Lung microvascular endothelial cell (primary cell): ENCODE results near the gene POMT1. TPM values are rescaled to one million over a fixed set of nuclear protein-coding genes. Genes with fewer than 3 reads are reported as not detected.
A peak's percentile ranks its signal among the peaks of the same experiment; 100 is the strongest.

Source experiments
- DNase-seq, 2 donors: peaks; one replicate each; pipeline versions ENCODE4 v3.0.0 to v3.0.0-alpha.2; 2010; ENCODE audit warnings: low read depth in 2 of 2
- total RNA-seq: library from RNA; depleted of rRNA; stranded (reverse); fragments of >200 nt; gene quantifications from 2 replicates; pipeline ENCODE4 v1.2.1, GENCODE V29; 2014

POMT1 gene
- total RNA-seq, 1 donor from 2014 or later = 27.2 TPM

DNA sequence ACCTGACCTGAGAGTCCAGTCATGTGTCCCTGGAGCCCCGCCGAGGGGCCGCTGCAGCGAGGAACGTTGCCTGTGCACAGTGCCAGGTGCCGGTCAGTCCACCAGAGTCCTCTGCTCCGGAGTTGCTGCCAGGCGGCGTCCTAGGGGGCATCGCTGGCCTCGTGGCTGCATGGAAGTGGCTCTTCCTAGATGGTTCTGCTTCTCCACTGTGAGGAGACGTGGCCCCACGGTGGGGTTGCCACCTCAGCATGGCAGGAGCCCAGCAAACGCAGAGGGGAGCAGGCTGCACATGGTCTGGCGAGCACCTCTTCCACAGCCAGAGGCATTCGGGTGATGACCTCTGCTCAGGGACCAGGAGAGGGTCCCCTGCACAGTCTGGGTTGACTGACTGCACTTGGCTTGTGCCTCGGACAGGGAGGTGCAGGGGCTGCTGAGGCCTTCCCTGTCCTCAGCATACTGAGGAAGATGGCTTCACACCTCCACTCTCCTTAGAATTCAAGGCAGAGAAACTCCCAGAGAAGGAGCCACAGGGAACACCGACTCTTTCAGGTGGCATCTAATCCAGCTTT lies 25.9 kb upstream of the POMT1 start:
- DNase-seq = no peak

GRCh38 chr9:131477367-131477766 lies 25.4 kb upstream of the POMT1 start:
- DNase-seq = no peak

DNA sequence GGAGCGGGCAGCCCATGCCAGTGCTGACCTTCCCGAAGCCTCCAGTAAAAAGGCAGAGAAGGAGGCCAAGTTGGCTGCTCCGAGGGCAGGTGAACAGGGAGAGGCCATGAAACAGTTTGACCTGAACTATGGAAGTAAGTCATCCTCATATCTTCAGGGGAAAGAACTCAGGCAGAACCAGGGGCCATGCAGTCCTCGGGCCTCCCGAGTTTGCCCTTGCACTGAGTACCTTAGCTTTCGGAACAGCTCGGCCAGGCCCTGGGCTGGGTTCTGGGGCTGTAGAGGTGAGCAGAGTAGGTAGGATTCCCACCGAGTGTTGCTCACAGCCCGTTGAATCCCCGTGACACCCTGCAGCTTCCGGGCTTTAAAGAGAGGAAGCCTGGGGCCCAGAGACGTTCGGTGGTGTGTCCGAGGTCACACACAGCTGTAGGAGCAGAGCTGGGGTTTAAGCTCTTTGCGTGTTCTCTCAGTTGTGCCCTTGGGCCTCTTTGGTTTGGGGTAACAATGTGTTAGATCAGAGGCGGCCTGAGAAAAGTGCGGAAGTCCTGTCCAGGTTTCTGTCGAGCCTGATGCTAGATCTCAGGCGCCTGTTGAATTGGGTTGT lies 24.8 kb upstream of the POMT1 start:
- no peak for DNase-seq

- DNase-seq = peak; percentile 41 to 65
Observed at GRCh38 chr9:131478421-131478868, 24.3 kb upstream of the POMT1 start.

- no peak for DNase-seq
Observed at GRCh38 chr9:131478911-131479310, 23.8 kb upstream of the POMT1 start.

- DNase-seq = no peak
Observed at GRCh38 chr9:131480258-131480657, 22.5 kb upstream of the POMT1 start.

- DNase-seq = no peak
Observed at GRCh38 chr9:131481441-131482342, 21.0 kb upstream of the POMT1 start.

DNA sequence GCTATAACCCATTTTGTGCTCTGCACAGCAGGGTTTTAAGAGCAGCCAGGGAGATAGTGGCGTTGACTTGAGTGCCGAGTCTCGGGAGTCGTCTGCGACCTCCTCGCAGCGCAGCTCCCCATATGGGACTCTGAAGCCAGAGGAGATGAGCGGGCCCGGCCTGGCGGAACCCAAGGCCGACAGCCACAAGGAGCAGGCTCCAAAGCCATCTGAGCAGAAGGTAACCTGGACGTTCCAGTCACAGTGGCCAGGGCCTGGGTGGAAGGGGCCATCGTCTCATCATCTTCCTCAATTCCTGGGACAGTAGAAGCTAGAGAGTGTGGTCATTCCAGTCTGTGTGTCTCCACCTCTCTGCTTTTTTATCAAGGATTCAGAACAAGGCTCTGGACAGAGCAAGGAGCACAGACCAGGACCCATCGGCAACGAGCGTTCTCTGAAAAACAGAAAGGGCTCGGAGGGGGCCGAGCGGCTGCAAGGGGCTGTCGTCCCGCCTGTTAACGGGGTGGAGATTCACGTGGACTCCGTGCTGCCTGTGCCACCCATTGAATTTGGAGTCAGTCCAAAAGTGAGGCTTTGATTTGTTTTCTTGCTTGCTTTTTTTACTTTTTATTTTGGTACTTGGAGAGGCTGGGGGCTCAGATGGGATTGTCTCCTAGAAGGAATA lies 20.2 kb upstream of the POMT1 start:
- no peak for DNase-seq

DNA sequence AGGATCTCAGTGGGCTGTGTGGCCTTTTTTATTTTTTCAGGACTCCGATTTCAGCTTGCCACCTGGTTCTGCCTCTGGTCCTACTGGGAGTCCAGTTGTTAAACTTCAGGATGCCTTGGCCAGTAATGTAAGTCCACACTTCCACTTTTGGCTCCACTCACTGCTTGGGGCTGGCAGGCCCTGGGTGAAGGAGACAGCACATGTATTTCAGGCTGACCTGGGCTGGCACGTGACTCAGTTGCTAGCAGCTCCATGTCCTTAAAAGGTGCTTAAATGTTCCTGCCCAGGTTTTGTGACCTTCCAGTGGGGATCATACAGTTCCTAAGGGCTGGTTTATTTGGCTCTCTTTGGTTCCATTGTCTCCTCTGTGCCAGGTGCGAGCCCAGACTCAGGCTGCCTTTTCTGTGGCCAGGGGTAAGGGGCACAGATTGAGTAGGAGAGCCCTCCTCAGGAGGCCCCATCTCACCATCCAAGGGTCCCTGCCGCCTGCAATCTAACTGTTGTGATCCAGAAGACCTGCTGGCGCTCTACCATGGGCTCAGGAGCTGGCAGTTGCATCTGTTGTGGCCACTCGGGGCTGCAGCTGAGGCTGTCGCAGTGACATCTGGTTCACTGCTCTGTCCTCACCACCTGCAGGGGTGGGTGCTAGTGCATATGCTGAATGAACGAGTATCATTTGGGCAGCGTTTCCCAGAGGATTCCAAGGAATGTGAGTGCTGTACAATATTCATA lies 19.2 kb upstream of the POMT1 start:
- DNase-seq = no peak

GRCh38 chr9:131484051-131484445 lies 18.7 kb upstream of the POMT1 start:
- DNase-seq = no peak

DNA sequence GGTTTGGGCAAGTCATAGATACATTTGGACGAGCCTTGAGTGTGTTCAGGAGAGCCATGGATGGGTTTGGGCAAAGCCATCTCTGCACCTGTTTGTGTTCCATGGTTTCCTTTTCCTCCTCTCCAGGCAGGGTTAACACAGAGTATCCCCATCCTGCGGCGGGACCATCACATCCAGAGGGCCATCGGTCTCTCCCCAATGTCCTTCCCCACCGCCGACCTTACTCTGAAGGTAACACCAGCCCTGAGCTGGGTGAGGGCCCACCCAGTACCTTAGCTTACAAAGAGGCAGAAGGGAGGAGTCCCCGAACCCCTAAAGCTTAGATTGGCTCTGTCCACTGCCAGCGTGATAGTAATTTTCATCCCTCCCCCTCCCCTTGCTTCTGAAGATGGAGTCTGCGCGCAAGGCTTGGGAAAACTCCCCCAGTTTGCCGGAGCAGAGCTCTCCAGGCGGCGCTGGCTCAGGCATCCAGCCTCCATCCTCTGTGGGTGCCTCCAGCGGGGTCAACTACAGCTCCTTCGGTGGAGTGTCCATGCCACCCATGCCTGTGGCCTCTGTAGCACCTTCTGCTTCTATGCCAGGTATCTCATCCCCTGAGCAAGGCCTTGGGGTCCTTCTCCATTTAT lies 18.0 kb upstream of the POMT1 start:
- DNase-seq = no peak

DNA sequence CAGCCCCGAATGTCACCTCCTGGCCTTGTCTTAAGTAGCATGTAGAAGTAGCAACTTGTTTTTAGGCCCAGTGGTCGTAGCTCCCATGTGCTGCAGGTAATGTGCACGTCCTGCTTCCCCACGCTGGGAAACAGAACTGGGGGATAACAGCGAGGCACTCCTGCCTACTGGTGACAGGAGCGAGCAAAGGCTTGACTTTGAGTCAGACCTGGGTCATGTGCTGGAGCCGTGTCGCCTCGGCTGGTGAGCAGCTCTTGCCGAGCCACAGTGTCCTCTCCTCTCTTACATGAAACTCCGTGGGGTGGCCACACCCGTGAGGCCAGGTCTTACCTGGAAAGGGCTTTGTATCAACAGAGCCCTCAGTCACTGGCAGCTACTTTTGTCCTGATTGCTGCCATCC lies 17.5 kb upstream of the POMT1 start:
- no peak for DNase-seq

DNA sequence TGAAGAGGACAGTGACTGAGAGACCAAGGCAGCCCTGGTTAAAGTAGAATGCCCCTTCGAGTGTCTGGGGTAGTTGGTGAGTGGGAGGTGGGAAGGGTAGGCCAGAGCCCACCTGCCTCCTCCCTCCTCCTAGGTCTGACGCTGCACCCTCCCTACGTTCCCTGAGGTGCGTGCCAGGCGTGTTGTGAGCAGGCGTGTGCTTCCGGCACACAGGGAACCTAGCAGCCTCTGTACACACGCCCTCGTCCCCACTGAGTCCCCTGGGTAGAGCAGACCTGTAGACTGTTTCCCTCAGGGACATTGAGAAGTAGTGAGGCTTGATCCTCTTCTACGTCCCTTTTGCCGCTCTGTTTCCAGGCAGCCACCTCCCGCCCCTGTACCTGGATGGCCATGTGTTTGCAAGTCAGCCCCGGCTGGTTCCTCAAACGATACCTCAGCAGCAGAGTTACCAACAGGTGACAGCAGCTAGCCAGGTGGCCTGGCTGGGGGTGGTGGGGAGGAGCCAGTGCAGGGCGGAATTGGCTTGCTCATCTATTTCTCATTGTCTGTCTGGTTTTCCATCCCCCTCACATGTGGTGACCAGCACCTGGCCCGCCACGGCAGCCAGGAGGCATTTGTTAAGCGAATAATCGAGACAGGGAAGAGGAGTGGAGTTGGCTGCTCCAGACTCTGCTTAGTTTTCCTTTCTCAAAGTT lies 16.8 kb upstream of the POMT1 start:
- DNase-seq = no peak

- DNase-seq = no peak
Observed at GRCh38 chr9:131487001-131487400, 15.7 kb upstream of the POMT1 start.

GRCh38 chr9:131487621-131488031 lies 15.1 kb upstream of the POMT1 start:
- DNase-seq = no peak

- no peak for DNase-seq
Observed at GRCh38 chr9:131490514-131490913, 12.2 kb upstream of the POMT1 start.

- DNase-seq = no peak
Observed at GRCh38 chr9:131491001-131491710, 11.6 kb upstream of the POMT1 start.

GRCh38 chr9:131492070-131492469 lies 10.6 kb upstream of the POMT1 start:
- no peak for DNase-seq

GRCh38 chr9:131494296-131494870 lies 8.3 kb upstream of the POMT1 start:
- no peak for DNase-seq
